Ishikawa (cell line): Measurements from ENCODE around the gene MED15.

ENCODE experiments used
- CREB1 ChIP-seq: IDR thresholded peaks from 2 replicates; pipeline ENCODE4 v1.6.1; 2012; ENCODE audit warnings: low read depth
- YY1 ChIP-seq: IDR thresholded peaks from 2 replicates; pipeline ENCODE4 v1.6.1; 2012; ENCODE audit warnings: low read depth
- TF ChIP-seq, protein P1 (sequence below): IDR thresholded peaks from 2 replicates; pipeline ENCODE4 v1.6.1; 2012
- TF ChIP-seq, protein P2 (sequence below): IDR thresholded peaks from 2 replicates; pipeline ENCODE4 v1.6.1; 2012

DNA sequence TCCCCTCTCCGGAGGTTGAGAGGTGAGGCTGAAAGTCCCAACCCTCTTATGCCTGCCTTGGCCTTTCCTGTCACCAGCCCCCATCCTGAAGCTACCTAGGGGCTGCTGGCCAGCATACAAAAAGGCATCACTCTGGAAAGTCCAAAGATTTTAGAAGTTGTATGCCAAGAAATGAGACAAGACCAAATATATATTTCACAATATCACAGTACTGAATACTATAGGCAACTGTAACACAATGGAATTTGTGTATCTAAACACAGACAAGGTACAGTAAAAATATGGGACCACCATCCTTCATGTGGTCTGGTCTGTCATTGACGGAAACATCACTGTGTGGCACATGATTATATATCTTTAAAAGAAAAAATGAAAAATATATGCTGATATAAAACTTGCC lies 16.1 kb upstream of the MED15 start:
- TF ChIP-seq CREB1 (no peak), YY1 (no peak)
- TF ChIP-seq, protein P1, sequence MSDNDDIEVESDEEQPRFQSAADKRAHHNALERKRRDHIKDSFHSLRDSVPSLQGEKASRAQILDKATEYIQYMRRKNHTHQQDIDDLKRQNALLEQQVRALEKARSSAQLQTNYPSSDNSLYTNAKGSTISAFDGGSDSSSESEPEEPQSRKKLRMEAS = no peak
- TF ChIP-seq, protein P2, sequence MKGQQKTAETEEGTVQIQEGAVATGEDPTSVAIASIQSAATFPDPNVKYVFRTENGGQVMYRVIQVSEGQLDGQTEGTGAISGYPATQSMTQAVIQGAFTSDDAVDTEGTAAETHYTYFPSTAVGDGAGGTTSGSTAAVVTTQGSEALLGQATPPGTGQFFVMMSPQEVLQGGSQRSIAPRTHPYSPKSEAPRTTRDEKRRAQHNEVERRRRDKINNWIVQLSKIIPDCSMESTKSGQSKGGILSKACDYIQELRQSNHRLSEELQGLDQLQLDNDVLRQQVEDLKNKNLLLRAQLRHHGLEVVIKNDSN = no peak
